Gastroesophageal sphincter (tissue), 3 donors: Measurements from ENCODE around the gene MYO5A.

Experiments
- POLR2A ChIP-seq, 2 donors: fragments of 450-650 bp; IDR thresholded peaks; one replicate each; pipeline ENCODE4 v1.6.1; 2017; ENCODE audit warnings: antibody characterized with exemption in 2 of 2, mild to moderate bottlenecking in 2 of 2, moderate library complexity in 1 of 2
- TF ChIP-seq, protein P1 (sequence below), 4 experiments: fragments of 200-600 bp in 2 of 4; fragments of 450-650 bp in 2 of 4; sonication (generic) in 1 of 4; IDR thresholded peaks; one replicate each; pipeline ENCODE4 v1.5.1; 2017 to 2019; ENCODE audit warnings: antibody characterized with exemption in 4 of 4, mild to moderate bottlenecking in 2 of 4, moderate library complexity in 2 of 4

DNA sequence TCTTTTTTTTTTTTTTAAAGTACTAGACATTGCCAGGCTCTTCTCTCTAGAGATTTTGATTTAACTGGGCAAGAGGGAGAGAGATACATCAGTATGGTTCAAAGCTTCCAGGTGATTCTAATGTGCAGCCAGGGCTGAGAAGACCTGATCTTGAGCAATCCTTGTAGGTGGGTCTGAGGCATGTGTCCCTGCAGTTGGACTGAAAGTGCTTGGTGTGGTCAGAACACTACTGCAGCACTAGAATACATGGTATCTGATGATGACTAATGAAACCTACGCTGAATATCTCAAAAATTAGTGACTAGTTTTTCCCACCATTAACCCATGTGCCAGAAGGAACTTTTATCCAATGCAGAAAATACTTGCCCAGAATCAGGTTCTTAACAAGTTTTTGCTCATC lies 198.7 kb downstream of the MYO5A start:
- TF ChIP-seq, protein P1, sequence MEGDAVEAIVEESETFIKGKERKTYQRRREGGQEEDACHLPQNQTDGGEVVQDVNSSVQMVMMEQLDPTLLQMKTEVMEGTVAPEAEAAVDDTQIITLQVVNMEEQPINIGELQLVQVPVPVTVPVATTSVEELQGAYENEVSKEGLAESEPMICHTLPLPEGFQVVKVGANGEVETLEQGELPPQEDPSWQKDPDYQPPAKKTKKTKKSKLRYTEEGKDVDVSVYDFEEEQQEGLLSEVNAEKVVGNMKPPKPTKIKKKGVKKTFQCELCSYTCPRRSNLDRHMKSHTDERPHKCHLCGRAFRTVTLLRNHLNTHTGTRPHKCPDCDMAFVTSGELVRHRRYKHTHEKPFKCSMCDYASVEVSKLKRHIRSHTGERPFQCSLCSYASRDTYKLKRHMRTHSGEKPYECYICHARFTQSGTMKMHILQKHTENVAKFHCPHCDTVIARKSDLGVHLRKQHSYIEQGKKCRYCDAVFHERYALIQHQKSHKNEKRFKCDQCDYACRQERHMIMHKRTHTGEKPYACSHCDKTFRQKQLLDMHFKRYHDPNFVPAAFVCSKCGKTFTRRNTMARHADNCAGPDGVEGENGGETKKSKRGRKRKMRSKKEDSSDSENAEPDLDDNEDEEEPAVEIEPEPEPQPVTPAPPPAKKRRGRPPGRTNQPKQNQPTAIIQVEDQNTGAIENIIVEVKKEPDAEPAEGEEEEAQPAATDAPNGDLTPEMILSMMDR (IDR thresholded peaks at IDR 0.05): no peak
- no peak for TF ChIP-seq POLR2A (IDR thresholded peaks at IDR 0.05)
